HG03342 (cell line): ENCODE data around the gene LACTBL1.

Experiments
- ATAC-seq: cut with Tn5 transposase; IDR thresholded peaks from one replicate; pipeline ENCODE4 v1.9.1; 2021; ENCODE audit warnings: mild to moderate bottlenecking, moderate library complexity; ENCODE audit not compliant: unreplicated experiment

LACTBL1 gene

DNA sequence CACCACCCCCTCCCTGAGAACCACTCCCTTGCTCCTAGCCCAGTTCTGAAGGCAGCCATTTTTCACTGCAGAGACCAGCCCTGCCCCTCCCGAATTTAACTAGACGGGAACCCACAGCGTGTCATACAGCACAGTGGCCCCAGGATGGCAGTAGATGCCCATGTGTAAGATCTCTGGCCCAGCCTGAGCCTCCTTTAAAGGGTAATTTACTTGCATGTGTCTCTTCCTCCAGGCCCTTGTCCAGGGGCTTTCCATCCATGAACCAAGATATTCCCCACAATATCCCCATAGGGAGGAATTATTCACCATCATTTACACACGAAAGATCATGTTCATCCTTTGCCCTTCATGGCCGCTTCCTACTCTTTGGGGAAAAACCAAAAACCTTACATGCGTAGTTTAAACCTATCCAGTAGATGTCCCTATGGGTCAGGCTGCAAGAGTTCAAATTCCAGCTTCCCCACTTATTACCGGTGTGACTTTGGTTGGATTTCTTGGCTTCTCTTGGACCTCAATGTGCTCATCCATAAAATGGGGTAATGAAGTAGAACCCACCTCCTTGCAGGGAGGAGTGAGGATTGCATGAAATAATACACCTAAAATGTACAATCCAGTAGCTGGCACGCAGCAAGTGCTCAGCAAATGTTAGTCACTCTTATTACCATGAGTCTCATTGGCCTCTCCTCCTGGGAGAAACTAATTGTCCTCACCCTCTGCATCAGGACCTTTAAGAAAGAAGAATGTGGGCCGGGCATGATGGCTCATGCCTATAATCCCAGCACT is 4.0 kb upstream of the LACTBL1 start:
- peak; percentile 52 for ATAC-seq

DNA sequence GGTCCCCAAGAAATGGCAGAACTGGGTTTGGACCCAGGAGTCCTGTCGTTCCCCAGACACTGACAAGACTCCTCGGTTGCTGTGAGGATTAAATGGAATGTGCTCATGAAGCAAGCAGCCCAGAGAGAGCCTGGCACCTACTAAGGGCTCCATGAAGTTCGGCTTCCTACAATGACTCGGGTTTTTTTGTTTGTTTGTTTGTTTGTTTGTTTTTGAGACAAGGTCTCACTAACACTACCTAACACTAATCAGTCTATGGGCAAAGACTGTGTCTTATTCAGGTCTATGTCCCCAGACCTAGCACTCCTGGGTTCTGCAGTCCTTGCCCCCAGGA is 3.4 kb upstream of the LACTBL1 start:
- no peak for ATAC-seq

DNA sequence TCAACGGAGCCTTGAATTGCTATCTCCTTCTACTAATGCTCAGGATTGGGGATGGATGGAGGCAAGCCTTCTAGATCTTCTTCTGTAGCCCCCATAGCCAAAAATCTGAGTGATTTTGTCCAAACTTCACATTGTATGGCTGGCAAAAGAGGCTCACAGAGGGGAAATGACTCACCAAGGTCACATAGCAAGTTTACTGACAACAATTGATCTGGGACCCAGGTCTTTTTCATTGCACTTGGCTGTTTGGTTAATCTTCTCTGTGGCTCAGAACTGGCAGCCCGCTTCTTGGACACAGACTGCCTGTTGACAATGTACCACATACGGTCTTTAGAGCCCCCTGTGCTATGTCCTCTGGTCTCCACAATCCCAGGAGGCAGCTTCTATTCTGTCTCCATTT is 3.0 kb upstream of the LACTBL1 start:
- no peak for ATAC-seq

DNA sequence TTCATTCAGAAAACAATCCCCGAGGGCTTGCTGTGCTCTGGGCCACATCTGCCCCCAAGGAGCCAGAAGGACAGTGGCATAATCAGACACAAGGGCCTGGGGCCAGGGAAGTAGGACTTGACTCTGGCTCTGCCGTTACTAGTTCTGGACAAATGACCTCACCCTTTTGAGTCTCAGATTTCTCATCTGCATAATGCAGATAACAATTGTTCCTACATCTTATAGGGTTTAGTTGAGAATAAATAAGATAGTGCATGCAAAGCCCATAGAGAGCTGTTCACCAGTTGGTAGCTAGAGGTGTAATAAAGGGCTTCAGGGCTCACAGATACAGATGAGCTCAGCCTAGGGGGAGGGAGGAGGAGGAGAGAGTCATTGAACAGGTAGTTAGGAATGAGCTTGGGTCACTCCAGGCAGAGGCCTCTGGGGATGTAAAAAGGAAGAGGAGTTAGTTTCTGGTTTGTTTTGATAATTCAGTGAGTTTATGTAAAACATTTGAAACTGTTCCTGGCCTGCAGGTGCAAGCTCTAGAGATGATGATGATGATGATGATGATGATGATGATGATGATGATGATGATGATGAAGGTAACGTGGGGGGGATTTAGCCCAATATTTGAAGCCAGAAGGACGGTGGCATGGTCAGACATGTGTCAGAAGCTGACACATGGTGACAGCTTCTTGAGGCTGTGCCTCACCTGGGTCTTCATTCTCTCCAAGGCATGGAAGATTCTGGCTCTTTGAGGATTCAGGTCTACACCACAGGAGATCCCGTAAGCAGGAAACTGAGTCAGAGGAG is 858 bp downstream of the LACTBL1 start:
- ATAC-seq, result no peak

- ATAC-seq, result no peak
Observed at GRCh38 chr1:22971161-22971560, 1.5 kb downstream of the LACTBL1 start.

DNA sequence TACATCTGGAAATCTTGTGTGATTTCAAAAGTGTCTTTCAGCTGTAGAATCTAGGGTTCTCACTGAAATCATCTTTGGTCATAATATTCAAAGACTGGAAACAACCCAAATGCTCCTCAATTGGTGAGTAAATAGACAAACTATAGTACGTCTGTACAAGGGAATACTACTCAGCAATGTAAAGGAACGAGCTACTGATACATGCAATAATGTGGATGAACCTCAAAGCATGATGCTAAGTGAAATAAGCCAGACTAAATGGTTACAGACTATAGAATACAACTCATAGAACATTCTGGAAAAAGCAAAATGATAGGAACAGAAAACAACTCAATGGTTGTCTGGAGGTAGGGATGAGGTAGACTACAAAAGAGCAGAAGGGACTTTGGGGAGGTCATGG is 2.6 kb downstream of the LACTBL1 start:
- ATAC-seq, result no peak

DNA sequence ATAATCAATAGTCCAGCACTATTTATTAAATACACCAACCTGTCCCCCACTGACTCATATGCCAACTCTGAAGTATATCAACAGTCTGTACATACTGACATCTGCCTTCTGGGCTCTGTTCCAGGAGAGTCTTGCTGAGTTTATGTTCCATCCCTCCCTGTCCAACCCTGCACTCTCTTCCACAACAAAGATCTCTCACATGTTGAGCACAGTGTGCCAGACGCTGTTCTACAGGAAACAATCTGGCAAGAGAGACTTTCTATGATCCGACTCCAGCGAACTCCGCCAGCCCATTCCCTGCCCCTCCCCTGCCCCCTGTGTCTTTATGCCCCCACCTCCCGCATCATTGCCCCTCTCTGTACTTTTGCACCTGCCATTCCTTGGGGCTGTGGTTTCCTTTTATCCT is 3.4 kb downstream of the LACTBL1 start:
- ATAC-seq, result no peak

- no peak for ATAC-seq
Observed at GRCh38 chr1:22967833-22968232, 4.8 kb downstream of the LACTBL1 start.

- no peak for ATAC-seq
Observed at GRCh38 chr1:22966309-22966708, 6.4 kb downstream of the LACTBL1 start.

DNA sequence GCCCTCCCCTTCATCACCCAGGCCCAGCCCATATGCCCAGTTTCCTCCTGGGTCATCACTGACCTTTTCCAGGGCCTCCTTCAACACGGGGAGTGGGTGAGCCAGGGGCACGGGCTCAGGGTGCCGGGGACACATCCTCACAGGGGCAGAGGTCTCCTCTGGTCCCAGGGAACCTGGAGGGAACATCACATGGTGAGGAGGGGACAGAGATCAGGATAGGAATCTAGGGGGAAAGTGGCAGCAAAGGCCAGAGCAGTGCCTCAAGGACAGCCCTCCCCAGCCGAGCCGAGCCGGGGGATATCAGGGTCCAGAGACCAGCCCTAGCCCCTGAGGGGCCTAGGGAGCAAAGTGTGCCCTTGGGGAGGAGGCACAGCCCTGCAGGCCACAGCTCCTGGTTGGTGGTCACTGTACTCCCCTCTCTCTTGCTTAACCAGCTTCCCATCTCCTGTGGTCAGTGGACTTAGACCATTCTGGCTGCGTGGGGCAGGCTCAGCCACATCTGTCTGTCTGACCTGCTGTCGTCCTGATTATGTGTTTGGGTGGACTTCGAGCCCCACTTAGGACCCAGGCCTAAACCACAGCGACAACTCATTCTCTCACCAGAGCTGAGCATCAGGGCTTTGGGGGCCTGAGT is 9.5 kb downstream of the LACTBL1 start:
- no peak for ATAC-seq

DNA sequence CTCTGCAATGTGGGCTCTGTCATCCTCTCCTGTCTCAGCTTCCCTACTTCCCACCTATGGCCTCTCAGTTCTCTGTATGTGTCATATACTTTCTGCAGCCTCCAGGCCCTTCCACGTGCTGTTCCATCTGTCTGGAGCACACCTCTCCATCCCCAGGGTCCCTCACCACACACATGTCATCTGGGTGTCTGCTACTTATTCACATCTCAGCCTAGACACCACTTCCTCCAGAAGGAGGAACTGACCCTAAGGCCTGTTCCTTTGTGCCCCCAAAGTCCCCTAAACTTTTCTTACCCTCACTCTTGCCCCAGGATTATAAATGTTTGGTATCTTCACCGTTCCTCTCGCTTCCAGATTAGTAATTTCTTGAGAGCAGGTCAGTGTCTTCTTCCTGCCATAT is 10.1 kb downstream of the LACTBL1 start:
- ATAC-seq, result no peak

- ATAC-seq, result no peak
Observed at GRCh38 chr1:22959545-22960360, 12.9 kb downstream of the LACTBL1 start.

DNA sequence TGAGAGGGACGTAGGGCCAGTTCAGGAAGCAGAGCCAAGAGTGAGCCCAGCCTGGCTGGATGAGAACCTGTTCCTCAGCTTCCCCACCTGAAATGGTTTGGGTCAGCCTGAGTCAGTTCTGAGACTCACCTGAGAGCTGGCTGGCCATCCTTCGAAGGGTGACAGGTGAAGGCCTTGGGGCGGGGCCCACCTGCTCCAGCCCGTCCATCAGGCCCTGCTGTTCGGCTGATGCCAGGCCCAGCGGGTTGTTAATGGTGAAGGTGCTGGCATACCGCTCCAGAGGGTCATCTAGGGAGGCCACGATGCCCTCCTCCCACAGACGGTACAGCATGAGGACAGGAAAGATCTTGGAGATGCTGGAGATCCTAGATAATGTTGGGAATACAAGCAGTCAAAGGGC is 14.1 kb downstream of the LACTBL1 start:
- ATAC-seq, result no peak

DNA sequence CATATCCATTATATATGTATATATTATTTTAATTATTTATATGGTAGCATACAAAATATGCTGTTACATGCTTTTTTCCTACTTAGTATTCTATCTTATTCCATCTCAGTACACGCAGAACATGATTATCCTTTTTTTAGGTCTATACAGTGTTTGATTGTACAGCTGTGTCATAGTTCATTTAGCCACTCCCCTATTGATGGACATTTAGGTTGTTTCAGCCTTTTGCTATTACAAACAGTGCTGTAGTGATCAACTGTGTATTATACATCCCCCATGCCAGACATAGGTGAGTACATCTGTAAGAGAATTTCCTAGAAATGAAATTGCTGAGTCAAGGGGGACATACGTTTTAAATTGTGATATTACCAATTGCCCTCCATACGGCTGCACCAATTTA is 15.6 kb downstream of the LACTBL1 start:
- no peak for ATAC-seq

GRCh38 chr1:22955146-22955545 is 17.5 kb downstream of the LACTBL1 start:
- no peak for ATAC-seq

DNA sequence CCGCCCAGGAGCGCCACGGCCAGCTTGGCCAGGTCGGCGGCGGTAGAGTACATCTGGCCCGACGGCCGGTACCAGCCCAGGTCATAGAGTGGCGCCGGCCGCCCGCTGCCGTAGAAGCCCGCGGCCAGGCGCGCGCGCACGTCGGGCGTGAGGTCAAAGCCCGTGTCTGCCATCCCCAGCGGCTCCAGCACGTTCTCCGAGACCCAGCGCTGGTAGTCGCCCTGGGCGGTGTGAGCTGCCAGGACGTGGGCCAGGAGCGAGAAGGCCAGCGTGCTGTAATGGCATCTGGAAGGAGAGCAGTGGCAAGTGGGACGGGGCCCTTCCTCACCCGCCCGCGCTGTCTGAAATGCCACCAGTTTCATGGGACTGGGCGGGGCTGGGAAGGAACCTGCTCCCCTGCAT is 18.9 kb downstream of the LACTBL1 start:
- ATAC-seq, result no peak

DNA sequence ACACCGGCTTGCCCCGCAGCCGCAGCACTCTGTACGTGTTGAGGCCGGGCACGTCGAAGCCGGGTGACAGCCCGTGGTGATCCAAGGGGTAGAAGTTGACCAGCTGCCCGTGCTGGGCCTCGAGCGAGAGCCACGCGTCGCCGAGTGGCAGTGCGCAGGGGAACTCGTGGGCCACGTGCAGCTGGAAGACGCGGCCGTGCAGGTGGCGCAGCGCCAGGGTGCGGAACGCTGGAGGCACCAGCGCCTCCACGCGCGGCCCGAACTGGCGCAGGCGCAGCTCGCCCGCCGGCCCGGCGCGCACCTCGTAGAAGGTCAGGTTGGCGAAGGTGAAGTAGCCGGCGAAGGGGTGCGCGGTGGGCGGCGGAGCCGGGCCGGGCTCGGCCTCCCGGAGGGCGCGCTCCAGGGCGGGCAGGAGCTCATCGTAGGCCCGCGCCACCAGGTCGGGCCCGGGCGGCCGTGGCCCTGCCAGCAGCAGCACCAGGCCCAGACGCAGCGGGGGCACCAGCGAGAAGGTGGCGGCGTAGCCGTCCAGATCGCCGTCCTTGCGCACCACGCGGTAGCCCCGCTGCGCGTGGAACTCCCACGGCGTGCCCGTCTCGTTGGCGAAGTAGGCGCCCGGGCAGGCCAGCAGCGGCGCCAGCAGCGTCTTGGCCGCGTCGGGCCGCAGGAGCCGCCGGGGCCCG is 19.5 kb downstream of the LACTBL1 start:
- no peak for ATAC-seq

DNA sequence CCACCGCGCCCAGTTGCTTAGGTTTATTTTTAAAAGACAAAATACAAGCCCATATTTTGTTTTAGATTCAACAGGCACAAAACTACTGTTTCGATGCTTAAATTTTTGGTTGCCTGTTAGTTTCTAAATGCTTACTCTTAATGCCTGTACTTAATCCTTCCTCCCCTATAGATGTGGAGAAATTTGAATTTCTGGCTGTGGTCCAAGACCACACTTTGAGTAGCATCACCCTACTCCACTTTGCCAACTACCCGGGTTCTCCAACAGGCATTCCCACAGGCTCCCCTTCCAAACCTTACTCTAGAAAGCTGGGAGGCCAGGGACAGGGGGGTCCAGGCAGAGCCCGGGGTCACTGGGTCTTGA is 20.0 kb downstream of the LACTBL1 start:
- ATAC-seq, result no peak

DNA sequence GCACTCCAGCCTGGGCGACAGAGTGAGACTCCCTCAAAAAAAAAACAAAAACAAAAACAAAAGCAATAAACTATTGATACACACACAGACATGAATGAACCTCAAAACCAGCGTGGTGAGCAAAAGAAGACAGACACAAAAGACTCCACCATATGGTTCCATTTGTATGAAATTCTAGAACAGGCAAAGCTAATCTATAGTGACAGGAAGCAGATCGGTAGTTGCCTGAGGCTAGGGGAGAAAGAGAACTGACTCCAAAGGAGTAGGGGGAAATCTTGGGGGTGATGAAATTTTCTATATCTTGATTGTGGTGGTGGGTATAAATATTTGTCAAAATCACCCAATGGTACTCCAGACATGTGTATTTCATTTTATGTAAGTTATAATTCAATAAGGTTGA is 20.9 kb downstream of the LACTBL1 start:
- no peak for ATAC-seq

- no peak for ATAC-seq
Observed at GRCh38 chr1:22949822-22950331, 22.8 kb downstream of the LACTBL1 start.
